ENCODE data around the gene MLEC.
A peak's percentile ranks its signal among the peaks of the same experiment; 100 is the strongest.

Gene MLEC

GRCh38 chr12:120686690-120687577, at the start of gene MLEC:
Gene MLEC (plus strand): TSS chr12:120687149. CDS start chr12:120687297, 148 bp downstream.
- POLR2A ChIA-PET, result interaction anchor here (1.1 to 1.5 kb wide), 3 partner anchors 12 to 38 kb away, joined by 4 read pairs; partner anchors contain the start of gene UNC119B
- DNase-seq (ENCODE audit: extremely low spot score), result peak; percentile 96

GRCh38 chr12:120639771-120640721, 46.9 kb upstream of the MLEC start, which contains the start of gene CABP1:
Gene CABP1 (plus strand): TSS chr12:120640626. CDS start chr12:120640686, 60 bp downstream.
- POLR2A ChIA-PET, result interaction anchor here (1.0 to 1.2 kb wide), 2 partner anchors 9 to 48 kb away, joined by 3 to 5 read pairs; no protein-coding TSS in a partner anchor
- CTCF ChIA-PET, result interaction anchor here (0.8 to 1.3 kb wide), 3 partner anchors 9 to 39 kb away, joined by 3 to 7 read pairs (median 6); no protein-coding TSS in a partner anchor
- TF ChIP-seq HDGF (IDR thresholded peaks at IDR 0.05; ENCODE audit: borderline replicate concordance), result 0 out of 2 replicates have a peak, but pooled peaks have one; percentile 6
- no peak for TF ChIP-seq ZNF384 (IDR thresholded peaks at IDR 0.05)
- peak; percentile 59 for TF ChIP-seq L3MBTL2 (conservative IDR thresholded peaks at IDR 0.05)
- TF ChIP-seq FOXM1 (IDR thresholded peaks at IDR 0.05; ENCODE audit: borderline replicate concordance), result no peak
- TF ChIP-seq BHLHE40 (IDR thresholded peaks at IDR 0.05; ENCODE audit: borderline replicate concordance), result no peak
- no peak for TF ChIP-seq CTBP1 (IDR thresholded peaks at IDR 0.05; ENCODE audit: borderline replicate concordance)
- peak; percentile 73 for DNase-seq (ENCODE audit: extremely low spot score)

More at GRCh38 chr12:120686690-120687577, at the start of gene MLEC:
- TF ChIP-seq ELF4 (IDR thresholded peaks at IDR 0.05) (peak; percentile 86), FOXK2 (IDR thresholded peaks at IDR 0.05) (no peak), FOXM1 (IDR thresholded peaks at IDR 0.05; ENCODE audit: borderline replicate concordance) (0 out of 2 replicates have a peak, but pooled peaks have one; percentile 70), L3MBTL2 (conservative IDR thresholded peaks at IDR 0.05) (peak; percentile 36; the same call in 1 of the 2 replicates), ARNT (IDR thresholded peaks at IDR 0.05) (peak; percentile 48; the same call in 1 of the 2 replicates), PKNOX1 (IDR thresholded peaks at IDR 0.05) (peak; percentile 77), CTBP1 (IDR thresholded peaks at IDR 0.05; ENCODE audit: borderline replicate concordance) (peak; percentile 71; the same call in 1 of the 2 replicates), BHLHE40 (IDR thresholded peaks at IDR 0.05; ENCODE audit: borderline replicate concordance) (no peak)
- CTCF ChIA-PET, result interaction anchor here (1.2 kb wide), 1 partner anchor 13 kb away, joined by 3 read pairs; no protein-coding TSS in a partner anchor

GRCh38 chr12:120640861-120641833, 45.8 kb upstream of the MLEC start:
- peak; percentile 66 for DNase-seq (ENCODE audit: extremely low spot score)
- TF ChIP-seq ARNT (IDR thresholded peaks at IDR 0.05) (no peak), FOXA1 (IDR thresholded peaks at IDR 0.05) (no peak), SP1 (IDR thresholded peaks at IDR 0.05) (no peak), BHLHE40 (IDR thresholded peaks at IDR 0.05; ENCODE audit: borderline replicate concordance) (no peak), HDGF (IDR thresholded peaks at IDR 0.05; ENCODE audit: borderline replicate concordance) (no peak), FOXK2 (IDR thresholded peaks at IDR 0.05) (no peak), PKNOX1 (IDR thresholded peaks at IDR 0.05) (no peak), LEF1 (IDR thresholded peaks at IDR 0.05; ENCODE audit: borderline replicate concordance) (no peak), TARDBP (IDR thresholded peaks at IDR 0.05) (no peak), CTBP1 (IDR thresholded peaks at IDR 0.05; ENCODE audit: borderline replicate concordance) (no peak), L3MBTL2 (conservative IDR thresholded peaks at IDR 0.05) (no peak), ELF4 (IDR thresholded peaks at IDR 0.05) (no peak), NFRKB (IDR thresholded peaks at IDR 0.05) (no peak), ZNF384 (IDR thresholded peaks at IDR 0.05) (no peak), SUZ12 (IDR thresholded peaks at IDR 0.05) (no peak), FOXM1 (IDR thresholded peaks at IDR 0.05; ENCODE audit: borderline replicate concordance) (no peak)
- CTCF ChIA-PET, result interaction anchor here (0.8 to 1.1 kb wide), 4 partner anchors 8 to 60 kb away, joined by 3 to 6 read pairs (median 4); partner anchors contain the start of gene POP5
- POLR2A ChIA-PET, result interaction anchor here (1.0 to 1.9 kb wide), 3 partner anchors 8 to 60 kb away, joined by 3 to 6 read pairs (median 5); partner anchors contain the start of gene POP5

- no peak for TF ChIP-seq NFRKB (IDR thresholded peaks at IDR 0.05)
- TF ChIP-seq LEF1 (IDR thresholded peaks at IDR 0.05; ENCODE audit: borderline replicate concordance), result no peak
- TF ChIP-seq PKNOX1 (IDR thresholded peaks at IDR 0.05), result no peak
- no peak for TF ChIP-seq SUZ12 (IDR thresholded peaks at IDR 0.05)
- TF ChIP-seq SP1 (IDR thresholded peaks at IDR 0.05), result no peak
- TF ChIP-seq FOXK2 (IDR thresholded peaks at IDR 0.05), result no peak
- no peak for TF ChIP-seq BHLHE40 (IDR thresholded peaks at IDR 0.05; ENCODE audit: borderline replicate concordance)
- TF ChIP-seq FOXM1 (IDR thresholded peaks at IDR 0.05; ENCODE audit: borderline replicate concordance), result no peak
- no peak for TF ChIP-seq HDGF (IDR thresholded peaks at IDR 0.05; ENCODE audit: borderline replicate concordance)
- no peak for TF ChIP-seq TARDBP (IDR thresholded peaks at IDR 0.05)
- TF ChIP-seq CTBP1 (IDR thresholded peaks at IDR 0.05; ENCODE audit: borderline replicate concordance), result no peak
- no peak for TF ChIP-seq L3MBTL2 (conservative IDR thresholded peaks at IDR 0.05)
- no peak for TF ChIP-seq FOXA1 (IDR thresholded peaks at IDR 0.05)
- CTCF ChIA-PET, result interaction anchor here (0.8 to 1.0 kb wide), 2 partner anchors 59 to 61 kb away, joined by 3 to 6 read pairs; partner anchors contain the start of gene POP5
- no peak for DNase-seq (ENCODE audit: extremely low spot score)
- POLR2A ChIA-PET, result interaction anchor here (1.9 kb wide), 1 partner anchor 61 kb away, joined by 6 read pairs; the partner anchor contains the start of gene POP5
Measured at GRCh38 chr12:120642121-120642520, 44.8 kb upstream of the MLEC start.

Measured in HEK293T (cell line).